ENCODE measurements around the gene LAMA3.

LAMA3 gene

GRCh38 chr18:23882616-23883276 lies 193.5 kb downstream of the LAMA3 start:
- H3K9me3 ChIP-seq (ENCODE audit: control insufficient read depth, insufficient read depth, low read depth, low read length) = no peaks in the 10 kb centered on the region
- no peak overlapping the region for H3K4me3 ChIP-seq (ENCODE audit: low read depth, low read length)
- CTCF ChIA-PET = interaction anchor here (0.5 to 0.9 kb wide), 3 partner anchors 9 to 235 kb away, joined by 3 read pairs; no protein-coding TSS in a partner anchor
- H3K27ac ChIP-seq (ENCODE audit: extremely low read depth, low read depth, low read length) = no peak overlapping the region
- POLR2A ChIA-PET = interaction anchor here (0.7 kb wide), 1 partner anchor 33 kb away, joined by 3 read pairs; no protein-coding TSS in a partner anchor
- peaks cover 7% of the 10 kb centered on the region in 2 experiments; a peak in 2 of 3 replicates for H3K36me3 ChIP-seq (ENCODE audit: control insufficient read depth in 2 of 2, insufficient read depth in 1 of 2, low read length in 2 of 2)
- H3K4me1 ChIP-seq (ENCODE audit: control insufficient read depth, insufficient read depth, low read length) = peaks cover 5% of the 10 kb centered on the region; the same call in 1 of the 2 replicates
- TF ChIP-seq ZNF513 (tag by site-specific recombination; IDR thresholded peaks at IDR 0.05) = no peak
- TF ChIP-seq, protein P1, sequence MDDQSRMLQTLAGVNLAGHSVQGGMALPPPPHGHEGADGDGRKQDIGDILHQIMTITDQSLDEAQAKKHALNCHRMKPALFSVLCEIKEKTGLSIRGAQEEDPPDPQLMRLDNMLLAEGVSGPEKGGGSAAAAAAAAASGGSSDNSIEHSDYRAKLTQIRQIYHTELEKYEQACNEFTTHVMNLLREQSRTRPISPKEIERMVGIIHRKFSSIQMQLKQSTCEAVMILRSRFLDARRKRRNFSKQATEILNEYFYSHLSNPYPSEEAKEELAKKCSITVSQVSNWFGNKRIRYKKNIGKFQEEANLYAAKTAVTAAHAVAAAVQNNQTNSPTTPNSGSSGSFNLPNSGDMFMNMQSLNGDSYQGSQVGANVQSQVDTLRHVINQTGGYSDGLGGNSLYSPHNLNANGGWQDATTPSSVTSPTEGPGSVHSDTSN (CRISPR knock-in tag; IDR thresholded peaks at IDR 0.05) = no peak
- no peak for TF ChIP-seq HIC1 (tag by site-specific recombination; IDR thresholded peaks at IDR 0.05)
- no peak for TF ChIP-seq OSR2 (tag by site-specific recombination; IDR thresholded peaks at IDR 0.05)
- TF ChIP-seq ZNF18 (tag by site-specific recombination; IDR thresholded peaks at IDR 0.05) = no peak
- no peak for TF ChIP-seq ZNF488 (tag by site-specific recombination; IDR thresholded peaks at IDR 0.05)
- no peak for TF ChIP-seq ZNF214 (tag by site-specific recombination; IDR thresholded peaks at IDR 0.05; ENCODE audit: borderline replicate concordance)
- TF ChIP-seq GFI1B (tag by site-specific recombination; IDR thresholded peaks at IDR 0.05) = no peak
- no peak for TF ChIP-seq ZNF707 (tag by site-specific recombination; IDR thresholded peaks at IDR 0.05)
- TF ChIP-seq, protein P2, sequence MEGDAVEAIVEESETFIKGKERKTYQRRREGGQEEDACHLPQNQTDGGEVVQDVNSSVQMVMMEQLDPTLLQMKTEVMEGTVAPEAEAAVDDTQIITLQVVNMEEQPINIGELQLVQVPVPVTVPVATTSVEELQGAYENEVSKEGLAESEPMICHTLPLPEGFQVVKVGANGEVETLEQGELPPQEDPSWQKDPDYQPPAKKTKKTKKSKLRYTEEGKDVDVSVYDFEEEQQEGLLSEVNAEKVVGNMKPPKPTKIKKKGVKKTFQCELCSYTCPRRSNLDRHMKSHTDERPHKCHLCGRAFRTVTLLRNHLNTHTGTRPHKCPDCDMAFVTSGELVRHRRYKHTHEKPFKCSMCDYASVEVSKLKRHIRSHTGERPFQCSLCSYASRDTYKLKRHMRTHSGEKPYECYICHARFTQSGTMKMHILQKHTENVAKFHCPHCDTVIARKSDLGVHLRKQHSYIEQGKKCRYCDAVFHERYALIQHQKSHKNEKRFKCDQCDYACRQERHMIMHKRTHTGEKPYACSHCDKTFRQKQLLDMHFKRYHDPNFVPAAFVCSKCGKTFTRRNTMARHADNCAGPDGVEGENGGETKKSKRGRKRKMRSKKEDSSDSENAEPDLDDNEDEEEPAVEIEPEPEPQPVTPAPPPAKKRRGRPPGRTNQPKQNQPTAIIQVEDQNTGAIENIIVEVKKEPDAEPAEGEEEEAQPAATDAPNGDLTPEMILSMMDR (tag by site-specific recombination; IDR thresholded peaks at IDR 0.05) = no peak
- TF ChIP-seq, protein P3, sequence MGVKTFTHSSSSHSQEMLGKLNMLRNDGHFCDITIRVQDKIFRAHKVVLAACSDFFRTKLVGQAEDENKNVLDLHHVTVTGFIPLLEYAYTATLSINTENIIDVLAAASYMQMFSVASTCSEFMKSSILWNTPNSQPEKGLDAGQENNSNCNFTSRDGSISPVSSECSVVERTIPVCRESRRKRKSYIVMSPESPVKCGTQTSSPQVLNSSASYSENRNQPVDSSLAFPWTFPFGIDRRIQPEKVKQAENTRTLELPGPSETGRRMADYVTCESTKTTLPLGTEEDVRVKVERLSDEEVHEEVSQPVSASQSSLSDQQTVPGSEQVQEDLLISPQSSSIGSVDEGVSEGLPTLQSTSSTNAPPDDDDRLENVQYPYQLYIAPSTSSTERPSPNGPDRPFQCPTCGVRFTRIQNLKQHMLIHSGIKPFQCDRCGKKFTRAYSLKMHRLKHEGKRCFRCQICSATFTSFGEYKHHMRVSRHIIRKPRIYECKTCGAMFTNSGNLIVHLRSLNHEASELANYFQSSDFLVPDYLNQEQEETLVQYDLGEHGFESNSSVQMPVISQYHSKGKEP (tag by site-specific recombination; IDR thresholded peaks at IDR 0.05) = no peak
- TF ChIP-seq ZNF223 (tag by site-specific recombination; IDR thresholded peaks at IDR 0.05) = no peak
